GM18951 (cell line): ENCODE measurements around the gene SPAG9.

Experiments used
- POLR2A ChIP-seq: IDR thresholded peaks from 4 replicates; pipeline ENCODE4 v1.6.1; 2011; ENCODE audit warnings: mild to moderate bottlenecking; ENCODE audit not compliant: insufficient read length, insufficient read depth; ENCODE audit errors: extremely low read depth
- in situ Hi-C: fragments of 300-500 bp; cut with MboI; formaldehyde crosslinking; loops from one replicate; pipeline ENCODE4 v1.12.0; 2022; ENCODE audit warnings: low sequenced_read_pairs, mixed read lengths, inconsistent platforms; ENCODE audit not compliant: unreplicated experiment

Gene SPAG9

DNA sequence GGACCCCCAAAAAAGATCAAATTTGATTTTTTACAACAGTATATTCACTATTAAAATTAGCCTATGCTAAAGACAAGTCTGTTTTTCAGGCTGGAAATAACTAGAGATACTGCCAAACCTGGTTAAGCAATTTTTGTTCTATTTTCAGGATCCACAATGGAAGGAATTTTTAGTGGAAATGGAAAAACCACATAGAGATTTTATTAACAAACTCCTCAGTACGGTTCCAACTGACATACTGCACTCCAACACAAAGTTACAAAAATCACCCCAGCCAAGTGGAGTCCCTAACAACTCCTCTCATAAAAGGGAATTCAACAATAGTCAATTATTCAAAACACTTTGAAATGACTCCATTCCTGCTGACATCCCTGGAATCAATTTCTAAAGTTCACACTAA is 152.9 kb downstream of the SPAG9 start:
- TF ChIP-seq POLR2A, result no peak
- in situ Hi-C loops, result no loop called here

DNA sequence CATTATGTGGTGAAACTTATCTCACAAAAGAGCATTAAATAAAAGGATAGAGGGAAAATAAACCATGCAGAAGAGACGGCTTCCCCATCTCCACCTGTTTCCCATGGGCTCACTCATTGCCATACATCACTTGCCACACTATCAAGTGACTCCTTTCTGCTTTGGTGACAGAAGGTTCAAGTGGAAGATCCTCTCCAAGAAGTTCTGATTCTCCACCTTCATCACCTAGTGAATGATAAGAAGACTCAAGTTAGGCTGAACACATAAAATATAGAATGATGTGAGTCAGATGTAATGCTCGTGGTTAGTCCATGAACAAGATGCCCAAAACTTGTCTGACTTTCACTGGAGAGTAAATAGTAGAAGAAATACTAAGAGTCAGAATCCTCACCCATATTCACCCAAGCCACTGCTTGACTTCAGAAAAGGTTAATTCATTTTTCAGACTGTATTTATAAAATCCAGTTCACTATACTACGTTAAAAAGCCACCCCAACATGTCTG is 154.5 kb downstream of the SPAG9 start:
- TF ChIP-seq POLR2A, result no peak
- in situ Hi-C loops, result no loop called here

DNA sequence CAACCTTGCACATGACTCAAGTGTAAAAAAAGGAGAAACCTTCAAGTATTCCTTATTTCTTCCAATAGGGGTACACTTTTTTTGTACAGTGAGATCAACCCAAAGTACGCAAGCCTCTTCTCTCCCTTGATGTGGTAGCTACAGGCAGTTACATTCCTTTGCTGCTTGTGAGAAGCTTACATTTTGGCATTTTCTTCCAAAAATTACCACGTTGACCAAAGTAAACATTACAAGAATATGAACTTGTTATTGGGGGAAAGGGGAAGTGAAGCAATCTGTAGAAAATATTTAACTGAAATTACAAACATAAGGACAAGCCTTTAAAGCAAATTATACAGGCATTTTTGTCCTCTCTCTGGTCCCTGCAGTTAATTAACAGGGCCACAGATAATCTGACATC is 157.5 kb downstream of the SPAG9 start:
- in situ Hi-C loops, result no loop called here
- no peak for TF ChIP-seq POLR2A

DNA sequence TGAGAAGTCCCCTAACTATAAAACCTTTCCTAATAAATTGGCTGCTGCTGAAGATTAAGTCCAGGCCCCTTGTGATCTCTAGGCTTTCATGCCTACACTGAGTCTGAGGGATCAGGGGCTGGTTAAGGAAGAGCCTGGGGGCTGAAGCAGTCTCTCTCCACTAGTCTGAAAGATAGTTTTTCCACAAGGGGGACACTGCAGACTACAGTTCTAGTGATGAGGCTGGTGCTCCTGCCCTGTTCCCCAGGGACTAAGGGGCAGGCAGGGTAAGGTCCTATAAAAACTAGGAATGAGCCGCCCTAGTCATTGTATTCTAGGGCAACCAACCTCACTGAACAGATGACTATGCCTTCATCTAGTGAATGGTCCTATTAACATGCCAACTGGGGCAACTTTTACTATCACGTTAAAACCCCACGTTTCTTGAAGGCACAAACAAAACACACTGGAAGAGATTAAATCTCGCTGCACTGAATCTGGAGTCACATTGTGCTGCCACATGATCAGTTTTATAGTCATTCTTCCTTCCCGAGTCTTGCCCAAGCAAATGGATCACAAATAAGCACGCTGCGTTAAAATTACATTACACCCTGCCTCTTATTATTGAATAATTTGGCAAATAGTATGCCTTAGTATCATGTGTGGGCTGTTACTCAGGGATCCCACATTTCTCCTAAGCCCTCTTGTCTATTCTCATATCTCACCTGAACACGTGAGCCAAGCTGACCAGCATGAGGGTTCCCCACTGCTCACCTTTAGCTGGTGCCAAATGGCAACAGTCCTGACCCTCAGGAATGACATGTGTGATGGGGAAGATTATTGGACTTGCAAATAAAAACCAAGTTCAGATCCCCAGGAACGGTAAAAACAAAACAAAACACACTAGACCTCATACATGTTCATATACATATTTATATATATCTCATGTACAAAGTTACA is 159.1 kb downstream of the SPAG9 start:
- no peak for TF ChIP-seq POLR2A
- in situ Hi-C loops, result no loop called here

DNA sequence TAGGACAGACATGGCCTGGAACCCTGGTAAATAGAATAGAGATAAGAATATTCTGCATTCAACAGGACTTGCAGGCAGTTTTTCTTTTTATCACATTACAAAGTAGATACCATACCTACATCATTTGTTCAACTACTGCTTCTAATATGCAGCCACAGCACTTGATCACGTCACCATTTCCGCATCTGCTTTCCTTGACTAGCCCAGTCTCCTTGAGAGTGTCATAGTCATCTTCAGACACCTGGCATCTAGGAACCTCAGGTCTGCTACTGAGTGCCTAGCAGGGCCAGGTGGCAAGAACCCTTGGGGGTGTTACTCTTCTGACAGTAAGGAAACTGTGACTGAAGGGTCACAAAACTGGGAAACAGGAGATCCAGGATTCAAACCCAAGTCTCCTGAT is 161.3 kb downstream of the SPAG9 start:
- in situ Hi-C loops, result loop anchor here (10.0 kb wide), 1 partner anchor 175 kb away; no protein-coding TSS in a partner anchor
- no peak for TF ChIP-seq POLR2A

DNA sequence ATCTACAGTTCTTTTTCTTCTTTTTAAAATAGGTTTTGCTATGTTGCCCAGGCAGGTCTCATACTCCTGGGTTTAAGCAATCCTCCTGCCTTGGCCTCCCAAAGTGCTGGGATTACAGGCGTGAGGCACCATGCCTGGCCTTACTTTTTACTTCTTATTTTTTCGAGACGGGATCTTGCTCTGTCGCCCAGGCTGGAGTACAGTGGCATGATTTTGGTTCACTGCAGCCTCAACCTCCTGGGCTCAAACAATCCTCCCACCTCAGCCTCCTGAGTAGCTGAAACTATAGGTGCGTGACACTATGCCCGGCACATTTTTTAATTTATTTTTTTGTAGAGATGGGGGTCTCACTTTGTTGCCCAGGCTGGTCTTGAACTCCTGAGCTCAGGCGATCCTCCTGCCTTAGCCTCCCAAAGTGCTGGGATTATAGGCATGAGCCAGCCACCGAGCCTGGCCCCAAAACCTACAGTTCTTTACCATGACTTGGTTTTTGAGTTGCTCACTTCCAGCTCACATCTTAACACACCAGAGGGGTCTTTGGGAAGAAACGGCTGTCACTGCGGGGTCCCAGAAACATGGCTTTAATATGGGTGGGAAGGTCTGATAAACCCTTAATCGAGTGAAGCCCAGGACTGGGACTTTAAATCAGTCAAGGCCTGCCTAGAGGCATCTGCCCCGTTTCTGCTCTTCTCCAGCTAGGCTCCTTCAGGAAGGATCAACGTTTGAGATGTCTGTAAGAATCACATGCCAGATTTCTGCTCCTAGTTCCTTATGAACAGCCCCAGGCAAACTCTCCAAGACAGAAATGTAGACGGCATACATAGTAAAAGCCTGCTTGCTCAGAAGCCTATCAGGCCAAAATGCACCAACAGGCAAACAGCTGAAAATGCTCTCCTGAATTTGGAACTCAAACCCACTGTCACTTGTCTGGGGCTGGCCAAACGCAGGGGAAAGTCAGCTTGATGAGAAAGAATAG is 162.8 kb downstream of the SPAG9 start:
- no peak for TF ChIP-seq POLR2A
- in situ Hi-C loops, result loop anchor here (10.0 kb wide), 1 partner anchor 173 kb away; no protein-coding TSS in a partner anchor

DNA sequence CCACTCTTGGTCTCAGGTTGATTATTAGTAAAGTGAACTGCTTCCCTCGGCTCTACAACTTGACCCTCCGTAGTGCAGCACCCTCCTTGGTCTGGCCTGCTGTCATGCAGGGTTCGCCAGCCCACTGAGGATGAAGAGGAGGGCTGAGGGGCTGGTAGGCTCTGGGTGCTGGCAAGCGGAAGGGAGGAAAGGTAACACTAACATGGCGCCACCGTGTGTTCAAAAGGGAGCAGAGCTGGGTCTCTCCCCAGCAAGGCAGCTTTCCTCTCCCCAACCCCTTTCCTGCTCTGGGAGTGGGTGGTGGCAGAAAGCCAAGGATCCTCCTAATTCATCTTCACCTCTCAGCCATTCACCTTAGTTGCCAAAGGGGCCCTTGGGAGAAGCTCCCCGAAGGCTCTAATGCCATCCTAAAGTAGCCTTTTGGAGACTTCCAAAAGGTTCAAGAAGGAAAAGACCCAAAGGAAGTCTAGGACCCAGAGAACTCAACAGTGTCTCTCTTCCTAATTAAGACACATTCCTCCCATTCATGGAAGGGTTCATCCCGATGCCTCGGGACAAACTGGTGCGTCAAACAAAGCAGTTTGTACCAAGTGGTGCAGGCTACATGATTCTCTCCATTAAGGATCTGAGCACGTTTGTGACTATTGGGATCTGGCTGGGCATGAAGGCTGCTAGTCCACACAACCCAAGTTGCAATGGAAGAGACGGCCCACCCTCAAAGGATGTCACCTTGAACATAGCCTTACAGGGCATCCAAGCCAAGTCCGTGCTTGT is 163.7 kb downstream of the SPAG9 start:
- TF ChIP-seq POLR2A, result no peak
- in situ Hi-C loops, result loop anchor here (10.0 kb wide), 1 partner anchor 172 kb away; no protein-coding TSS in a partner anchor

DNA sequence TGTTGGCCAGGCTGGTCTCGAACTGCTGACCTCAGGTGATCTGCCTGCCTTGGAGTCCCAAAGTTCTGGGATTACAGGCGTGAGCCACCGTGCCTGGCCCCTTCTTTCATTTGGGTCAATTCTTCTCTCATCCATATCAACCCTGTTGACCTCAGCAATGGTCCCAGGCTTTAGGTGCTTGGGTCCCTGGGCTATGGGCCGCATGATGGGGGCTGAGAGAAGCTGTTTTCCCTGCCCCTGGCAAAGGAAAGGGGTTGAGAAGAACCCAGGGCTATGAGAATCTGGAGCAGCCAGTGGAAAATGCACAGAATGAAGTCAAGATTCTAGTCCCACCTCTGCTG is 164.3 kb downstream of the SPAG9 start:
- in situ Hi-C loops, result loop anchor here (10.0 kb wide), 1 partner anchor 172 kb away; no protein-coding TSS in a partner anchor
- TF ChIP-seq POLR2A, result no peak

DNA sequence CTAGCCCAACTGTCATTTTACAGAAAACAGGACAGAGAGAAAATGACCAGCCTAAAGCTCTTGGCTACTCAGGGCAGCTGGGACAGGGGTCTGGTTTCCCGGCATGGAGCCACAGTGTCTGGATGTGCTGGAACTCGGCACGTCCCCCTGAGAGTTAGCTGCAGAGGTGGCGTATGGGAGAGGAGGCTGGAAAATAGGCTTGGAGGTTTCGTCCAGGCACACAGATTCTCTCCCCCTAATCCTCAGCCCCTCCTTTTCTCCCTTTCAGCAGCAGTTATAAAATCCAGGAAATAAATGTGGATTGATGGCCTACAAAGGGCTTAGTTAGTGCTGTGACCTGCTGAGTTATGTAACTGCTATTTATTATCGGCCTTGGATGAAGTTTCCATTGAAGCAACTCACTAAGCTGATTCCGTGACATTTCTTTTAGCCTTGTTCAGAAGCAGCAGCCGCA is 165.0 kb downstream of the SPAG9 start:
- in situ Hi-C loops, result loop anchor here (10.0 kb wide), 1 partner anchor 171 kb away; no protein-coding TSS in a partner anchor

DNA sequence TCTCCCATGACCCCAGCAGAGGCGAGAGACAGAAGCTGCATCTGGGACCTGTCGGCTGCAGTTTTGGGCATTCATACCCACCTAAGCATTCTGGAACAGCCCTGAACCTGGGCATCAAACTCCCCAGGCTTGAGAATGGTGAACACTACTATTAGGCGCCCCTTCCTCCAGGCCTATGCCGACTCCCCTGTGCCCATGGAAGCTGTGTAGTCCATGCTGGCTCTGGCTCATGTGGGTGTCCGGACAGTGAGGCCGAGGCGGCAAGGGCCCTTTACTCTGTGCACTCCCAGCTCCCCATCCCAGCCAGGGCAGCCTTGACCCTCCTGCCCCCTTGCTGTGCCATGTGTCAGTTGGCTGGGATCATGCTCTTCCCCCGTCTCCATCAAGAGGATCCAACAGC is 165.5 kb downstream of the SPAG9 start:
- in situ Hi-C loops, result loop anchor here (10.0 kb wide), 1 partner anchor 170 kb away; no protein-coding TSS in a partner anchor
- TF ChIP-seq POLR2A, result no peak

More for the DNA sequence above, 165.0 kb downstream of the SPAG9 start:
- TF ChIP-seq POLR2A, result no peak

DNA sequence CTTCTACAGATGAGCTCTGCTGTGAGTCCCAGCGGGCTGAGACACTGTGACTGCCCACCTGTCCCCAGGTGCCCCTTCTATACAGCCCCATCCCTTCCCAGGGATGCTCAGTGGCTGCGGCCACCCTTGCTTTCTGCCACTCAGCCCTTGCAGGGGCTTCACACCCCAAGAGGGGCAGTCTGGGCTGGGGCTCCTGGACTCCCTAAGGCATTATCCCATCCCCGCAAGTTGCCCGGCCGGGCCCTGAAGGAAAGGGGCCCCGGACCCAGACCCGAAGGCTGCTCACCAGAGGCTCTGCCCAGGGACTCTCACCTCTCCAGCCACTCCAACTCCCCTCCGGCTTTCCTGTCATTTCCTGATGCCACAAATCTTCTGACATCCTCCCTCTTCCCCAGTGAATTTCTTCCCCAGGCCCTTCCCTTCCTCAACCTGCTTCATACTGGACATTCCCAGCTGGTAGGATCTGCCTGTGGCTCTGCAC is 166.0 kb downstream of the SPAG9 start:
- in situ Hi-C loops, result loop anchor here (5.0 to 10.0 kb wide), 2 partner anchors 92 to 170 kb away; no protein-coding TSS in a partner anchor
- TF ChIP-seq POLR2A, result no peak
